Measurements from ENCODE around the gene SGMS2.

The SGMS2 gene

GRCh38 chr4:107858158-107858742 lies 33.5 kb downstream of the SGMS2 start:
- DNase-seq (ENCODE audit: extremely low spot score) = no peak
- TF ChIP-seq CTCF (IDR thresholded peaks at IDR 0.05; ENCODE audit: control extremely low read depth, extremely low read depth, low read depth, missing control alignments) = no peak
- ChIA-PET POLR2A (no interaction called here), CTCF (interaction anchor here (0.9 to 1.6 kb wide), 2 partner anchors 9 to 15 kb away, joined by 3 to 5 read pairs; no protein-coding TSS in a partner anchor)

GRCh38 chr4:107862658-107863057 lies 37.9 kb downstream of the SGMS2 start:
- ChIA-PET CTCF (interaction anchor here (1.0 kb wide), 1 partner anchor 11 kb away, joined by 3 read pairs; no protein-coding TSS in a partner anchor), POLR2A (no interaction called here)
- no peak for TF ChIP-seq CTCF (IDR thresholded peaks at IDR 0.05; ENCODE audit: control extremely low read depth, extremely low read depth, low read depth, missing control alignments)
- no peak for DNase-seq (ENCODE audit: extremely low spot score)

GRCh38 chr4:107863416-107863815 lies 38.7 kb downstream of the SGMS2 start:
- DNase-seq (ENCODE audit: extremely low spot score) = no peak
- CTCF ChIA-PET = interaction anchor here (1.1 kb wide), 1 partner anchor 11 kb away, joined by 3 read pairs; no protein-coding TSS in a partner anchor
- TF ChIP-seq CTCF (IDR thresholded peaks at IDR 0.05; ENCODE audit: control extremely low read depth, extremely low read depth, low read depth, missing control alignments) = no peak
- POLR2A ChIA-PET = no interaction called here

- ChIA-PET CTCF (interaction anchor here (1.1 to 1.8 kb wide), 2 partner anchors 10 kb away, joined by 3 to 5 read pairs; no protein-coding TSS in a partner anchor), POLR2A (no interaction called here)
- no peak for TF ChIP-seq CTCF (IDR thresholded peaks at IDR 0.05; ENCODE audit: control extremely low read depth, extremely low read depth, low read depth, missing control alignments)
- DNase-seq (ENCODE audit: extremely low spot score) = no peak
Measured at GRCh38 chr4:107863850-107864371, 39.2 kb downstream of the SGMS2 start.

DNA sequence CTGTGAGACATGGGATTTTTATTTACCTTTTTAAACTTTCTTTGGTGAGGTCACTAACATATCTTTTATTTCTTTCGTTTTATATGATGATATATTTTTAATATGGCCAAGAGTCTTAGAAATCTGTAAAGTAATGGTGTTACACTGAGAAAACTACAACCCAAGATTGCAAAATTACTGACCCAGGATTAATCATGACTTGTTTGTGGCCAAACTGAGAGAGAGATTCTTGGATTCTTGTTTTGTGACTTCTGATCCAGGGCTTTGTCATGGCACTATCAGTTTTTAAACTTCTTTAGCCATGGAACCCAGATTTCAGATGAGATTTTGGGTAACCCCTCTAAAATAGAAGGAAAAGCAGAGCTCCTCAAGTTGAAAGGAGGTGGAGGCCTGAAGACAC lies 42.0 kb downstream of the SGMS2 start:
- no peak for TF ChIP-seq CTCF (IDR thresholded peaks at IDR 0.05; ENCODE audit: control extremely low read depth, extremely low read depth, low read depth, missing control alignments)
- CTCF ChIA-PET = interaction anchor here (2.0 kb wide), 1 partner anchor 15 kb away, joined by 4 read pairs; no protein-coding TSS in a partner anchor

GRCh38 chr4:107870236-107870635 lies 45.5 kb downstream of the SGMS2 start:
- no peak for DNase-seq (ENCODE audit: extremely low spot score)
- TF ChIP-seq CTCF (IDR thresholded peaks at IDR 0.05; ENCODE audit: control extremely low read depth, extremely low read depth, low read depth, missing control alignments) = no peak
- CTCF ChIA-PET = interaction anchor here (1.0 to 1.5 kb wide), 3 partner anchors 8 to 15 kb away, joined by 3 to 4 read pairs (median 4); no protein-coding TSS in a partner anchor
- POLR2A ChIA-PET = no interaction called here

More for the DNA sequence above, 42.0 kb downstream of the SGMS2 start:
- DNase-seq (ENCODE audit: extremely low spot score) = no peak
- POLR2A ChIA-PET = no interaction called here
